Endothelial cell of umbilical vein (primary cell): ENCODE data around the gene GP5. TPM values are rescaled to one million over a fixed set of nuclear protein-coding genes. Genes with fewer than 3 reads are reported as not detected.

Source experiments
- BruUV-seq: library from RNA; stranded (reverse); fragments of 400-500 nt; replicated peaks from 2 replicates; lab custom pipeline; 2021; lab: Mats Ljungman, UMichigan
- CTCF ChIA-PET: fragments of 300-600, 350-600 bp; sonication (Branson Sonifier 250); formaldehyde crosslinking; loops from one replicate; lab custom pipeline; 2021; ENCODE audit warnings: antibody characterized with exemption, inconsistent platforms; lab: Charles Lee
- POLR2A ChIA-PET: fragments of 300-600, 350-600 bp; sonication (Branson Sonifier 250); formaldehyde crosslinking; loops from one replicate; lab custom pipeline; 2021; ENCODE audit warnings: antibody characterized with exemption, inconsistent platforms; lab: Charles Lee
- DNase-seq: peaks from one replicate; pipeline ENCODE4 v3.0.0-alpha.2; 2011; ENCODE audit warnings: low read depth, low spot score
- FAIRE-seq: peaks from 2 replicates; lab custom pipeline; 2011; peaks lifted over from hg19 to GRCh38; lab: Jason Lieb, UNC
- H2AFZ ChIP-seq: 2 replicates; pipeline ENCODE4 v1.6.0; 2012; ENCODE audit warnings: low read depth, low read length, control low read depth, inconsistent platforms
- H3K27ac ChIP-seq: 2 replicates; pipeline ENCODE4 v1.5.1; 2011; ENCODE audit warnings: low read depth, mild to moderate bottlenecking, control low read depth, low read length, moderate library complexity; ENCODE audit not compliant: insufficient read depth
- H3K27me3 ChIP-seq, 2 experiments: 2 replicates each; pipeline versions ENCODE4 v1.6.0 to v1.6.1; 2011; ENCODE audit warnings: low read length in 2 of 2, mixed read lengths in 1 of 2; ENCODE audit not compliant: control insufficient read depth in 2 of 2, insufficient read depth in 2 of 2
- H3K36me3 ChIP-seq, 2 experiments: 2 replicates in 1 of 2; 3 replicates in 1 of 2; pipeline ENCODE4 v1.5.1; 2011; ENCODE audit warnings: low read length in 2 of 2, mild to moderate bottlenecking in 1 of 2, moderate library complexity in 1 of 2; ENCODE audit not compliant: control insufficient read depth in 2 of 2, insufficient read depth in 2 of 2; ENCODE audit errors: extremely low read depth in 1 of 2
- H3K4me1 ChIP-seq: 3 replicates; pipeline ENCODE4 v1.5.1; 2011; ENCODE audit warnings: mild to moderate bottlenecking, low read length; ENCODE audit not compliant: control insufficient read depth, insufficient read depth; ENCODE audit errors: extremely low read depth
- H3K4me2 ChIP-seq: 2 replicates; pipeline ENCODE4 v1.6.1; 2011; ENCODE audit warnings: low read length, control low read depth, mixed read lengths; ENCODE audit not compliant: insufficient read depth
- H3K4me3 ChIP-seq, 3 experiments: fragments of 200-600 bp in 1 of 3; sonication (generic), shearing (Covaris generic) in 1 of 3; replicated peaks in 1 of 3; 2 replicates each; pipeline ENCODE4 v1.5.1; 2011 to 2016; ENCODE audit warnings: control low read depth in 3 of 3, low read length in 3 of 3, mild to moderate bottlenecking in 2 of 3, inconsistent platforms in 1 of 3, low read depth in 1 of 3, moderate library complexity in 1 of 3; ENCODE audit not compliant: insufficient read depth in 1 of 3
- H3K79me2 ChIP-seq: 2 replicates; pipeline ENCODE4 v1.6.0; 2012; ENCODE audit warnings: low read length, inconsistent platforms; ENCODE audit not compliant: control insufficient read depth, insufficient read depth
- H3K9ac ChIP-seq: replicated peaks from 2 replicates; pipeline ENCODE3; 2011; ENCODE audit warnings: low read length, control low read depth; ENCODE audit not compliant: insufficient read depth; ENCODE audit errors: extremely low read depth
- H3K9me1 ChIP-seq: replicated peaks from 3 replicates; pipeline ENCODE4 v1.6.0; 2011; ENCODE audit warnings: mild to moderate bottlenecking, low read length; ENCODE audit not compliant: control insufficient read depth, insufficient read depth; ENCODE audit errors: extremely low read depth
- H3K9me3 ChIP-seq: replicated peaks from 2 replicates; pipeline ENCODE4 v1.5.1; 2012; ENCODE audit warnings: low read length, inconsistent platforms; ENCODE audit not compliant: control insufficient read depth, insufficient read depth
- H4K20me1 ChIP-seq: replicated peaks from 2 replicates; pipeline ENCODE3; 2011; ENCODE audit warnings: mild to moderate bottlenecking, low read length; ENCODE audit not compliant: control insufficient read depth, insufficient read depth; ENCODE audit errors: extremely low read depth
- CTCF ChIP-seq, 2 donors: IDR thresholded peaks; 1 replicate in 1 of 2; 2 replicates in 1 of 2; pipeline ENCODE4 v1.5.1; 2011; ENCODE audit warnings: low read length in 2 of 2, mild to moderate bottlenecking in 2 of 2, moderate library complexity in 2 of 2, control low read depth in 1 of 2, inconsistent platforms in 1 of 2, low read depth in 1 of 2; ENCODE audit not compliant: insufficient read depth in 1 of 2; ENCODE audit errors: extremely low read depth in 1 of 2
- EZH2 ChIP-seq: IDR thresholded peaks from 2 replicates; pipeline ENCODE4 v1.6.1; 2012; ENCODE audit warnings: borderline replicate concordance, low read depth, mild to moderate bottlenecking, moderate library complexity, low read length, inconsistent platforms; ENCODE audit not compliant: severe bottlenecking
- FOS ChIP-seq: IDR thresholded peaks from 2 replicates; pipeline ENCODE4 v1.6.1; 2011; ENCODE audit warnings: mild to moderate bottlenecking, low read length, moderate library complexity, borderline replicate concordance; ENCODE audit not compliant: insufficient read depth
- GATA2 ChIP-seq: IDR thresholded peaks from 2 replicates; pipeline ENCODE4 v1.7.0; 2011; ENCODE audit warnings: low read depth, mild to moderate bottlenecking, moderate library complexity, mixed read lengths, low read length; ENCODE audit not compliant: insufficient read length, insufficient read depth
- JUN ChIP-seq: IDR thresholded peaks from 2 replicates; pipeline ENCODE4 v1.6.1; 2011; ENCODE audit warnings: borderline replicate concordance, low read depth; ENCODE audit not compliant: insufficient read length, insufficient read depth
- MYC ChIP-seq: IDR thresholded peaks from one replicate; pipeline ENCODE4 v1.6.1; 2011; ENCODE audit warnings: mild to moderate bottlenecking, low read depth, low read length
- POLR2A ChIP-seq: IDR thresholded peaks from 2 replicates; pipeline ENCODE4 v1.6.1; 2012; ENCODE audit warnings: low read depth, mild to moderate bottlenecking, control low read depth, low read length
- POLR2AphosphoS5 ChIP-seq: IDR thresholded peaks from 2 replicates; pipeline ENCODE4 v1.6.1; 2012; ENCODE audit warnings: low read depth, mild to moderate bottlenecking, control low read depth, low read length, moderate library complexity; ENCODE audit not compliant: insufficient read depth
- dilution Hi-C: fragments of 300-500 bp; cut with MboI; formaldehyde crosslinking; loops from one replicate; pipeline ENCODE4 v1.15.0; 2019; ENCODE audit warnings: low sequenced_read_pairs; ENCODE audit not compliant: extremely low pct_ligation_motif_present
- intact Hi-C: fragments of 100-400 bp; cut with micrococcal nuclease; formaldehyde crosslinking; loops from one replicate; pipeline ENCODE4 v1.10.0; 2022
- polyA plus RNA-seq, 4 experiments: library from polyadenylated mRNA; depleted of rRNA in 3 of 4; stranded (reverse) in 3 of 4; unstranded in 1 of 4; fragments of >200 nt; gene quantifications; 2 replicates each; pipeline versions ENCODE4 v1.2.1 to v1.2.3, GENCODE V29; 2011 to 2012; ENCODE audit warnings: missing spikeins in 1 of 4
- total RNA-seq: library from RNA; stranded (reverse); gene quantifications from 2 replicates; pipeline ENCODE4 v1.2.3, GENCODE V29; 2021
- TF ChIP-seq, protein P1 (sequence below): IDR thresholded peaks from 2 replicates; pipeline ENCODE4 v1.6.1; 2011; ENCODE audit not compliant: insufficient read depth, insufficient read length

GP5 gene
- total and polyA plus RNA-seq, 2 donors (not counting 3 experiments of a cell fraction or from before 2014, with no cell fraction given): 0.06 to 0.11 TPM

GRCh38 chr3:194443901-194444300, 44.8 kb upstream of the GP5 start:
- no peak for FAIRE-seq

More at GRCh38 chr3:194443901-194444300, 44.8 kb upstream of the GP5 start:
- Histone ChIP-seq H3K4me2 (no peak overlapping the region), H3K4me3 (no peak overlapping the region), H3K27me3 (no peaks in the 10 kb centered on the region), H3K9me3 (no peaks in the 10 kb centered on the region), H3K9me1 (no peaks in the 10 kb centered on the region), H3K9ac (no peak overlapping the region), H2AFZ (no peak overlapping the region), H3K36me3 (peaks cover 2 to 18% of the 10 kb centered on the region in 2 experiments), H3K4me1 (no peaks in the 10 kb centered on the region), H4K20me1 (no peaks in the 10 kb centered on the region), H3K79me2 (no peaks in the 10 kb centered on the region), H3K27ac (no peak overlapping the region)
- ChIA-PET CTCF (interaction anchor here (1.2 to 1.5 kb wide), 2 partner anchors 100 to 151 kb away, joined by 3 read pairs; no protein-coding TSS in a partner anchor), POLR2A (no interaction called here)
- no peak for DNase-seq
- dilution Hi-C loops (no loop called here), intact Hi-C loops (no loop called here)
- BruUV-seq: no TSS peak
- TF ChIP-seq EZH2 (no peak), JUN (no peak), FOS (no peak), CTCF (IDR thresholded peaks at IDR 0.05; ENCODE audit: extremely low read depth in 1 of 2, insufficient read depth in 1 of 2, low read depth in 1 of 2, low read length in 2 of 2) (no peak), MYC (no peak), POLR2A (no peak), POLR2AphosphoS5 (no peak), GATA2 (no peak)
- TF ChIP-seq, protein P1, sequence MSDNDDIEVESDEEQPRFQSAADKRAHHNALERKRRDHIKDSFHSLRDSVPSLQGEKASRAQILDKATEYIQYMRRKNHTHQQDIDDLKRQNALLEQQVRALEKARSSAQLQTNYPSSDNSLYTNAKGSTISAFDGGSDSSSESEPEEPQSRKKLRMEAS: no peak
